NCI-H526 treated with DMSO at 0.1 percent for 48 hours (cell line): ENCODE results near the gene CORO2A.
A peak's percentile ranks its signal among the peaks of the same experiment; 100 is the strongest.
"Not testable (repeated sequence)": the region's sequence is repeated elsewhere in the genome, so short reads cannot be mapped to it uniquely, and the experiment has no call there.

Experiments
- DNase-seq: peaks from one replicate; lab custom pipeline; 2025; lab: John Stamatoyannopoulos, UW

Gene CORO2A

GRCh38 chr9:98142182-98142907, 50.1 kb downstream of the CORO2A start:
- DNase-seq: no peak

DNA sequence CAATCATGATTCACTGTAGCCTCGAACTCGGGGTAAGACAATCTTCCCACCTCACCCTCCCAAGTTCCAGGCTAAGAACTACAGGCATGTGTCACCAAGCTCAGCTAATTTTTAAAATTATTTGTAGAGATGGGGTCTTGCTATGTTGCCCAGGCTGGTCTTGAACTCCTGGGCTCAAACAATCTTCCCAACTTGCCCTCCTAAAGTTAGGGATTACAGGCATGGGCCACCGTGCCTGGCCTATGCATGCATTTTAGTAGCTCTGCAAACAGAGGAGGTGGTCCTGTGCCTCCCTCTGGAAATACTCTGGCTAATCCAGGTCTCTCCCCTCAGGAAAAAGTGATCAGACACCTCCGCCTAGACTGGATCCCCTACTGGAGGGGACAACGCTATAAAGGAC, 51.9 kb downstream of the CORO2A start:
- DNase-seq: no peak

DNA sequence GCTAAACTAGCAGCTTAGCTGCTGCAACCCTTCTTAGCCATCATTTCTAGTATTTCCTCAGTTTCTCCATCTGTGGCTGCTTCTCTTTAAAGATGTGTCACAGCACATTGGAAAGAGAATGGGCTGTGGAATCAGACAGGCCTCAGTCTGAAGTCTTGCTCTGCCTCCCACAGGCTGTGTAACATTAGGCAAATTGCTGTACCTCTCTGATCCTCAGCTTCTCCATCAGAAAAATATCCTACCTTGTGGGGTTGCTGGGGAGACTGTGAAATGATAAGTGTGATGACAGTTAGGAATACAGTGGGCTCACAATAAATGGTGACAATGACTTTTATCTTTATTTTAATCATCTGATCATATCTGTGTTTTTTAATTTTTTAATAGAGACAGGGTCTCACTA, 55.9 kb downstream of the CORO2A start:
- DNase-seq: no peak

DNA sequence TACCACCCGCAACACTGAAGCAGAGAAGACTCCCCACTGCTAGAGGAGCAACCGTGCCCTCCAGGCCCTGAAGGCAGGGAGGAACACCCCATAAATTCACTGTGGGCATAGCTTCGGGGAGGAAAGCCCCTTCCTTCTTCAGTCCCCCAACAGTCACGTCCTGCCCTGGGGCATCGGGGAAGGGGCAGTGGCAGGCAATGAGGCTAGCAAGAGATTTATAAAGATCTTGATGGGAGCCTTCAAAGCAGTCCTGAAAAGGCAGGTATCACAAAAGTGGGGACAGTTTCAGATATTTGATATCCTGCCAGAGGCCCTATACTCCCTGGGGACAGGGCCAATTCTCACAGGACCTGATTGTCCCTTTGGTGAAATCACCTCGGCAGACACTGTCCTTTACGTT, 56.5 kb downstream of the CORO2A start:
- no peak for DNase-seq

- DNase-seq: no peak
These were observed 56.9 kb downstream of the CORO2A start for GRCh38 chr9:98135558-98135934.

GRCh38 chr9:98134702-98135557, 57.5 kb downstream of the CORO2A start:
- DNase-seq: no peak

- DNase-seq: no peak
These were observed 59.4 kb downstream of the CORO2A start for GRCh38 chr9:98132806-98133631.

DNA sequence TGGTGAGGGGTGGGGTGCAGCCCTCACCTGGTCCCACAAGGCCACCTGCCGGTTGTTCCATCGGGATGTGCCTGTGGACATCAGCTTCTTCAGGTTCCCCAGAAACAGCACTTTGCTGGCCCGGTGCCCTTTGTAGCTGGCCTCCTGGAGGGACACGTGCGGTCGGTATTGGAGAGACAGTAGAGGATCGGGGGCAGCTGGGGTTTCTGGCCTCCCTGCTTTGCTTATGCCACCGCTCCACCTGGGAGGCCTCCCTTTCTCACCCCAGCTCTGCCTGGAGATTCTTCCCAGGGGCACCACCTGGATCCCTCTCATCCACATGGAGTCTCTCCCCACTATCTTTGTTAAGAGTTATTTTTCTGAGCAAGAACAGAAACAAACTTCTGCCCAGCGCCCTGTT, 60.3 kb downstream of the CORO2A start:
- DNase-seq: no peak

- DNase-seq: no peak
These were observed 61.7 kb downstream of the CORO2A start for GRCh38 chr9:98130576-98131228.

DNA sequence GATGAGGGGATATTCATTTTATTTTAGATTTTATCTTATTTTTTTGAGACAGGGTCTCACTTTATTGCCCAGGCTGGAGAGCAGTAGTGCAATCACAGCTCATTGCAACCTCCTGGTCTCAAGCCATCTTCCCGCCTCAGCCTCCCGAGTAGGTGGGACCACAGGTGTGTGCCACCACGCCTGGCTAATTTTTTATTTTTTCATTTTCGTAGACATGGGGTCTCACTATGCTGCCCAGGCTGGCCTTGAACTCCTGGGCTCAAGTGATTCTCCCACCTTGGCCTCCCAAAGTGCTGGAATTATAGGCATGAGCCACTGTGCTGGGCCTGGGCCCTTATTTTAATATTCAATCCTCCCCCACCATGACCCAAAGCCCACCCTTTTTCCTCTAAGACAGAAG, 62.4 kb downstream of the CORO2A start:
- not testable (repeated sequence) for DNase-seq

DNA sequence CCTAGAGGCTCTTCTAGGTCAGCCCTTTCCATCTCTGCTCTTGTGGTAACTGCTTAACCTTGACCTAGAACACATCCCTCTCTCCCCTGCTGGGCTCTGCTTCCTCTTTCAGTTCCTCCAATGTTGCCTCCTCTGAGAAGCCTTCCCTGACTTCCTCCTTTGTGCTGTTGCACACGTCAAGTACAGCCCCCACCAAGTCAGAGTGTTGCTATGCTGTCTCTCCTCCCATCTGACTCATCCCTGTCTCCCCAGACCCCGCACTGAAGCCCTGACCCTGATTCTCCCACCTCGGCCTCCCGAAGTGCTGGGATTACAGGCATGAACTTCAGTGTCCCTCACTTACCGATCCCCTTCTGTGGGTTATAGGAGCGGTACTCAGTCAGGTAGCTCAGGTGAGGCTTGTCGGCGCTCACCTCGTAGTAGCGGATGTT, 63.0 kb downstream of the CORO2A start:
- no peak for DNase-seq

DNA sequence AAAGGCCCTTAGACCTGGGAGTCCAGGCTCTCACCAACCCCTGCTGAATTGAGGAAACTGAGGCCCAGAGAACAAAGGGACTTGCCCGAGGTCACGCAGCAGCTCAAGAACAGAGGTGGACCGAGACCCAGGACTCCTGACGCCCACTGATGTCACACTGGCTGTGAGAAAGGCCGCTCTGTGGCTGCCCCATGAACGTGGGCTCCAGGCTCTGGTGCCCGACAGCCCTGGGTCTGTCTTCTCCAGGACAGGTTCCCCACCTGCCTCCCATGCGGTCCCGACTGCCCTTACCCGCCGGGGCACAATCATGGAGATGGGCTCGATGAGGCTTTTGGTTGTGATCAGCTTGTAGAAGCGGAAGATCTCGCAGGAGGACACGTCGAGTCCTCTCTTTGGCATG, 64.1 kb downstream of the CORO2A start:
- DNase-seq: no peak

DNA sequence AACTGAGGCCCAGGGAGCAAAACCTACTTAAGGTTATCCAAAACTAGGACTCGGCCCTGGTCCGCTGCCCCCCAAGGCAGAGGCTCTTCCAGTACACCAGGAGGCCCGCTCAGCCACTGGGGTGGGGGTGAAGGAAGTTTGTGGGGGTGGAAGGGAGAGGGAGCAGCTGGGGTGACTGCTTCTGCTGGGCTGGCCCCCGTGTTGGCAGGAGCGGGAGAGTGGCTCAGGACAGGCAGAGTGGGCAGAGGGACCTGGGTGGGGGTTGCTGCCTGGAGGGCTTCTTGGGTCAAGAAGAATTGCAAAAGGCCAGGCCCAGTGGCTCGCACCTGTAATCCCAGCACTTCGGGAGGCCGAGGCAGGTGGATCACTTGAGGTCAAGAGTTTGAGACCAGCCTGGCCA, 65.2 kb downstream of the CORO2A start:
- no peak for DNase-seq

DNA sequence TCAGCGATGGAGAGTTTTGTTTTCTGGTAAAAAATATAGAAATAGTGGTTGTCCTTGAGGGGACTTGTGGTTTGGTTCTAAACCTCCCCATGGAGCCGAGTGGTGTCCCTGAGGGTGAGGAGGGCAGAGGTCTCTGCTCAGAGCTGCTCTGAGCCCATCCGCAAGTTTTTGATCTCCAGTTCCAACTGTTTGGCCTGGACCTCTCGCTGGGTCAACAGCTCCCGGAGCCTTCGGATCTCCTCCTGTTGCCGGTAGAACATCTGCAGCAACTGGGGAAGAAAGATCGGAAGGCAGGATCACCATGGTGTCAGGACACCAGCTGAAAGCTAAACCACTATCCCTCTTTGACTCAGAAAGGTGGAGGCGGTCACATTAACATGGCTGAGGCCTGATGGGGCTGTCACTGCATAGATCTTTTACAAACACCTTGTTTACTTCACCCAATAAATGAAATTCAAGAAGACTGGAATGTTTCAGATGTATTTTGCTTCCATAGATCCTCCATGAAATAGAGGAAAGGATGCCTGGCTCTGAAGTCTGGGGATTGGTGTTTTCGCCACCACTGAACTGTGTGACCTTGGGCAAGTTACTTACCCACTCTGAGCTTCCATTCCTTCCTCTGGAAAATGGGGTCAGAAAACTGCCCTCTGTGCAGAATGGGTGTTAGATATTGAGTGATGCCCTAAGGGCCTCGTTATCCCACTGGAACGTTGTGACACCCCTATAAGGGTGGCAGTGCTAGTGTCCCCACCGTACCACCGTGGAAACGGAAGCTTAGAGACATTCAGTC, 67.6 kb downstream of the CORO2A start:
- DNase-seq: no peak

- not testable (repeated sequence) for DNase-seq
These were observed 68.3 kb downstream of the CORO2A start for GRCh38 chr9:98124091-98124490.

DNA sequence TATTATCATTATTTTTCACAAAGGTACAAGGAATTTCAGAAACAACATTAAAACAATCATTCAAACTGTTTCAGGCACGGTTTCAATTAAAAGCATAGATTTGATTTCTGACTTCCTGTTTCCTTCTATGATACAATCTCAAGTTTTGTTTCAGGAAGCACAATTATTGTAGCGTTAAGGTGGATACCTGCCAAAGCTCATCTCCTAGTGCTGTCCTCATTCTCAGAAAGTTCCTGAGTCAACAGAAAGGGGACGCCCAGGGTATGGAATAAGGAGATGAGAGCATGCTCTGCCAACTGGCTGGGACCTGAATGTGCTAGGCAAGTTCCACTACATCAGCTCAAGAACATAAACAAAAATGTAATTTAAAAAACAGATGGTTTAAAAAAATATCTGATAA, 71.4 kb downstream of the CORO2A start:
- no peak for DNase-seq

DNA sequence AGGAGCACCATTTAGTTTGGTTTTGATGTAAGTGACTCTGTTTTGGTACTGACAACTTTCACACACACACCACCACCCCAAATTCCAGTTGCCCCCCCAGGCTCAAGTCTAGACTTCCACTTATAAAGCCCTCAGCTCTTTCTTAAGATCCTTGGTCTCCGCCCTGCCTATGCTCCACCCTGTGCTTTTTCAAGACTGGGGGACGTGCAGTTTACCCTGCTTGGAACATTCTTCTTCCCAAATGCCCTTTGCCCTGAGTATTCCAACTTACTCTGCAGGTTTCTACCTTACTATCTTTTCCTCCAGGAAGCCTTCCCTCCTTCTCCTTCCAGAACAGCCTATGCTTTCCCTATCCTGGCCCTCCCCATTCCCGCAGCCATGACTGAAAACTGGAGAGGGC, 72.0 kb downstream of the CORO2A start:
- no peak for DNase-seq

DNA sequence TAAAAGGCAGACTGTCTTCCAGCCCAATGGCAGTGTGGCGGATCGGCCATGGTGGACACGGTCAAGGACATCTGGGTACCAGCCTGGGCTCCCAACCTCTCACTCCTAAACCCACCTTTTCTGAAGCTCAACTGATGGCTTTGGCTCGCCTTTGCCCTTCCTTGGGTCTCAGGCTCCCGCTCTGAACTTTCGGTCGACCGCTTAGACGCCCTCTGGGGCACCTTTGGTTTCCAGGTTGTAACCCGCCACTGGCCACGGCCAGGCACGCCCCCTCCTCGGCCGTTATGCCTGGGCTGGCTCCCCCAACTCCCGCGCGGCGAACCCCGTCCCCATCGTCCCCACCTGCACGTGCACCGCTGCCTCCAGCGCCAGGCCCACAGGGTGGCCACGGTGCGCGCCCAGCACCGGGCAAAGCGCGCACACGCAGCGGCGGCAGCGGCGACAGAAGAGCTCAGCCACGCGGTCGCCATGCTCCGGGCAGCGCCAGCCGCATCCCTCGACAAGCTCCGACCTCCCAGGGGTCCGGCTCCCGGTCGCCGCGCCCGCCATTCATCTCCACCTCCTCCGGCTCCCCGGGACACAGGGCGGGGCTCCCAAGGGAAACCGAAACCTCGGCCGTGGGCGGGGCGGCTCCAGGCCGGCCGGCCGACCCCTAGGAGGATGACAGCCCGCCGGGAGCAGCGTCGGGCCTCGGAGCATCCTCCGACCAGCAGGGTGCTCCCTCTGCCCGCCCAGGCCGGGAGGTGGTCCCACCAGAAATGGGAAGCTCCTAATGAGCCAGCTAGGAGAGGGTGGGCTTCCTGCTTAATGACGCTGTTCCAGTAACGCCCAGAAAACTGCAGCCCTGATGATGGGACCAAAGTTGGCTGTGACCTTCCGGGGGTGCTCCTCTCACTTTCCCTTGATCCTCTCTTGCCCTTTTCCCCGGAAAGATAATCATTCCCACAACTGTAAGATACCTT, 73.5 kb downstream of the CORO2A start, which contains the start of gene TRIM14:
Gene TRIM14, minus strand, starts transcription at position 583 of the 962 bp plus-strand sequence. Its CDS starts 34 bp downstream, at position 549.
- no peak for DNase-seq

DNA sequence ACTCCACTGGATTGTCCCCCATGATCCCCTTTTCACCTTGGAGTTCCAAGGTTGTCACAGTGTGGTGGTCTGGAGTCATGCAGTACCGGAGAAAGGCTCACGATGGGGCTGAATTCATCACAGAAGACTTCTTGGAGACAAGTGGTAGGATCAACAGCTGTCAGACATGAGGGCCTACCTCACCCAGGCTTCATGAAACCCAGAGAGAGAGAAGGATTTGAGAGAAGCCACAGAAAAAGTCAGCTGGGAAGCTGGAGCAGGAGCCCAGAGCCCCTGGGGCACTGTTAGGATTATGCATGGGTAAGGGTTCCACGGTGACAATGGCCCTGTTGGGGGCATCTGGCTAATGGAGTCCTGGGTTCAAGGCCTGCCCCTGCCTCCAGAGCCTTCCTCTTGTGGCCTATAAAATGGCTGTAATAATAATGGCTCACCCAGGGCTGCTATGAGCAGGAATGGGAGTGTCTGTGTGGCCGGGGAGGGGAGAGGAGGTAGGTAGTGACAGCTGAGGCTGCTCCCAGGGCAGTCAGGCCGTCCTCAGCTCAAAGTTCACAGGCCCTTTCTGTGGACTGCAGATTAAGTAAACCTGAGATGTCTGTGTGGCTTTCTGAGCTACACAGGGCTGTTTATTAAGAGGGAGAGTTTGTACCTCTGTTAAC, 74.3 kb downstream of the CORO2A start:
- peak; percentile 7 for DNase-seq
